ENCODE measurements around the gene EPS8L3.

EPS8L3 gene

GRCh38 chr1:109782927-109783326 lies 19.2 kb upstream of the EPS8L3 start:
- TF ChIP-seq CTCF (IDR thresholded peaks at IDR 0.05; ENCODE audit: poor library complexity, severe bottlenecking), result no peak
- ATAC-seq (ENCODE audit: low read depth), result no peak
- Histone ChIP-seq H3K4me1 (ENCODE audit: insufficient read depth, poor library complexity, severe bottlenecking) (peaks cover 30% of the 10 kb centered on the region), H3K9me3 (ENCODE audit: severe bottlenecking) (no peaks in the 10 kb centered on the region), H3K4me3 (ENCODE audit: severe bottlenecking) (no peak overlapping the region), H3K36me3 (ENCODE audit: low read depth) (no peaks in the 10 kb centered on the region), H3K27ac (ENCODE audit: poor library complexity, severe bottlenecking) (peak overlapping the region; percentile 15), H3K27me3 (ENCODE audit: insufficient read depth, poor library complexity, severe bottlenecking) (no peaks in the 10 kb centered on the region)
- DNase-seq (ENCODE audit: low spot score), result no peak

GRCh38 chr1:109782514-109782913 lies 18.8 kb upstream of the EPS8L3 start:
- ATAC-seq (ENCODE audit: low read depth) (no peak), DNase-seq (ENCODE audit: low spot score) (no peak)
- Histone ChIP-seq H3K36me3 (ENCODE audit: low read depth) (no peaks in the 10 kb centered on the region), H3K4me3 (ENCODE audit: severe bottlenecking) (no peak overlapping the region), H3K27ac (ENCODE audit: poor library complexity, severe bottlenecking) (peak overlapping the region; percentile 15), H3K27me3 (ENCODE audit: insufficient read depth, poor library complexity, severe bottlenecking) (no peaks in the 10 kb centered on the region), H3K4me1 (ENCODE audit: insufficient read depth, poor library complexity, severe bottlenecking) (peaks cover 28% of the 10 kb centered on the region), H3K9me3 (ENCODE audit: severe bottlenecking) (no peaks in the 10 kb centered on the region)
- no peak for TF ChIP-seq CTCF (IDR thresholded peaks at IDR 0.05; ENCODE audit: poor library complexity, severe bottlenecking)

GRCh38 chr1:109781806-109782205 lies 18.1 kb upstream of the EPS8L3 start:
- Histone ChIP-seq H3K27ac (ENCODE audit: poor library complexity, severe bottlenecking) (no peak overlapping the region), H3K27me3 (ENCODE audit: insufficient read depth, poor library complexity, severe bottlenecking) (no peaks in the 10 kb centered on the region), H3K9me3 (ENCODE audit: severe bottlenecking) (no peaks in the 10 kb centered on the region), H3K36me3 (ENCODE audit: low read depth) (no peaks in the 10 kb centered on the region), H3K4me3 (ENCODE audit: severe bottlenecking) (no peak overlapping the region), H3K4me1 (ENCODE audit: insufficient read depth, poor library complexity, severe bottlenecking) (peaks cover 23% of the 10 kb centered on the region)
- DNase-seq (ENCODE audit: low spot score), result no peak
- no peak for ATAC-seq (ENCODE audit: low read depth)
- TF ChIP-seq CTCF (IDR thresholded peaks at IDR 0.05; ENCODE audit: poor library complexity, severe bottlenecking), result no peak

GRCh38 chr1:109780982-109781381 lies 17.3 kb upstream of the EPS8L3 start:
- H3K4me3 ChIP-seq (ENCODE audit: severe bottlenecking), result no peak overlapping the region
- H3K9me3 ChIP-seq (ENCODE audit: severe bottlenecking), result no peaks in the 10 kb centered on the region
- DNase-seq (ENCODE audit: low spot score) (no peak), ATAC-seq (ENCODE audit: low read depth) (no peak)
- peaks cover 19% of the 10 kb centered on the region for H3K4me1 ChIP-seq (ENCODE audit: insufficient read depth, poor library complexity, severe bottlenecking)
- no peak for TF ChIP-seq CTCF (IDR thresholded peaks at IDR 0.05; ENCODE audit: poor library complexity, severe bottlenecking)
- no peaks in the 10 kb centered on the region for H3K36me3 ChIP-seq (ENCODE audit: low read depth)
- no peak overlapping the region for H3K27ac ChIP-seq (ENCODE audit: poor library complexity, severe bottlenecking)
- H3K27me3 ChIP-seq (ENCODE audit: insufficient read depth, poor library complexity, severe bottlenecking), result no peaks in the 10 kb centered on the region

- peak; percentile 35 for DNase-seq (ENCODE audit: low spot score)
- H3K27ac ChIP-seq (ENCODE audit: poor library complexity, severe bottlenecking), result no peak overlapping the region
- TF ChIP-seq CTCF (IDR thresholded peaks at IDR 0.05; ENCODE audit: poor library complexity, severe bottlenecking), result no peak
- no peaks in the 10 kb centered on the region for H3K36me3 ChIP-seq (ENCODE audit: low read depth)
- H3K9me3 ChIP-seq (ENCODE audit: severe bottlenecking), result no peaks in the 10 kb centered on the region
- peaks cover 9% of the 10 kb centered on the region for H3K4me1 ChIP-seq (ENCODE audit: insufficient read depth, poor library complexity, severe bottlenecking)
- no peak overlapping the region for H3K4me3 ChIP-seq (ENCODE audit: severe bottlenecking)
- H3K27me3 ChIP-seq (ENCODE audit: insufficient read depth, poor library complexity, severe bottlenecking), result no peaks in the 10 kb centered on the region
- ATAC-seq (ENCODE audit: low read depth), result no peak
These were observed 14.4 kb upstream of the EPS8L3 start for GRCh38 chr1:109777980-109778625.
